HepG2 (cell line): ENCODE data around the gene FCHSD1. TPM values are rescaled to one million over a fixed set of nuclear protein-coding genes. Genes with fewer than 3 reads are reported as not detected.

Experiments
- ATAC-seq: fragments of 200-7000 bp; cut with Tn5 transposase; 3 replicates; pipeline ENCODE4 v1.9.1; 2020; ENCODE audit warnings: mild to moderate bottlenecking, moderate library complexity
- BruUV-seq: library from RNA; stranded (reverse); fragments of 400-500 nt; replicated peaks from 2 replicates; lab custom pipeline; 2021; lab: Mats Ljungman, UMichigan
- CTCF ChIA-PET: fragments of 300-600 bp; formaldehyde crosslinking; extraction: SDS; loops from one replicate; lab custom pipeline; 2021; ENCODE audit warnings: low total read pairs, inconsistent platforms, low intra/inter-chr PET ratio; lab: Yijun Ruan, JAX
- POLR2A ChIA-PET: fragments of 350-600 bp; sonication (Branson Sonifier 250); formaldehyde crosslinking; loops from one replicate; lab custom pipeline; 2020; ENCODE audit warnings: antibody characterized with exemption, inconsistent platforms; lab: Yijun Ruan, JAX
- DNase-seq: peaks from one replicate; pipeline ENCODE4 v3.0.0-alpha.2; 2015; ENCODE audit warnings: low spot score
- FAIRE-seq: peaks from 3 replicates; lab custom pipeline; 2011; peaks lifted over from hg19 to GRCh38; lab: Jason Lieb, UNC
- H2AFZ ChIP-seq: one replicate; pipeline ENCODE4 v1.6.1; 2011; ENCODE audit warnings: low read length, inconsistent platforms
- H3K27ac ChIP-seq: fragments of 300-600 bp; 3 replicates; pipeline ENCODE4 v1.8.0; 2011; ENCODE audit warnings: mixed run types, mild to moderate bottlenecking, mixed read lengths, low read length, inconsistent platforms; ENCODE audit not compliant: insufficient read depth; ENCODE audit errors: extremely low read length
- H3K27me3 ChIP-seq, 2 experiments: fragments of 200-600 bp in 1 of 2; 2 replicates in 1 of 2; 3 replicates in 1 of 2; pipeline versions ENCODE4 v1.6.0 to v1.8.0; 2011; ENCODE audit warnings: low read length in 2 of 2, mild to moderate bottlenecking in 2 of 2, moderate library complexity in 2 of 2, inconsistent platforms in 1 of 2; ENCODE audit not compliant: insufficient read depth in 2 of 2, control insufficient read depth in 1 of 2
- H3K36me3 ChIP-seq, 2 experiments: fragments of 200-600 bp in 1 of 2; replicated peaks in 1 of 2; 2 replicates in 1 of 2; 3 replicates in 1 of 2; pipeline versions ENCODE4 v1.5.1 to v1.8.0; 2011; ENCODE audit warnings: low read length in 2 of 2, inconsistent platforms in 1 of 2; ENCODE audit not compliant: insufficient read depth in 2 of 2, control insufficient read depth in 1 of 2
- H3K4me1 ChIP-seq: 2 replicates; pipeline ENCODE4 v1.5.1; 2012; ENCODE audit warnings: low read length, inconsistent platforms; ENCODE audit not compliant: insufficient read depth
- H3K4me2 ChIP-seq: 2 replicates; pipeline ENCODE4 v1.6.0; 2011; ENCODE audit warnings: low read depth, low read length, inconsistent platforms
- H3K4me3 ChIP-seq, 3 experiments: fragments of 200-600 bp in 1 of 3; sonication (generic), shearing (Covaris generic) in 1 of 3; replicated peaks in 1 of 3; 2 replicates each; pipeline ENCODE4 v1.5.1; 2011 to 2016; ENCODE audit warnings: low read length in 3 of 3, inconsistent platforms in 2 of 3, low read depth in 2 of 3, mild to moderate bottlenecking in 2 of 3, control low read depth in 1 of 3, mixed read lengths in 1 of 3; ENCODE audit not compliant: insufficient read depth in 1 of 3
- H3K79me2 ChIP-seq: one replicate; pipeline ENCODE4 v1.6.1; 2011; ENCODE audit warnings: low read length, inconsistent platforms; ENCODE audit not compliant: insufficient read depth
- H3K9ac ChIP-seq: 2 replicates; pipeline ENCODE4 v1.6.0; 2011; ENCODE audit warnings: mild to moderate bottlenecking, low read depth, low read length, inconsistent platforms; ENCODE audit not compliant: insufficient read depth
- H3K9me3 ChIP-seq: 2 replicates; pipeline ENCODE4 v1.5.1; 2012; ENCODE audit warnings: mild to moderate bottlenecking, low read length
- H4K20me1 ChIP-seq: 2 replicates; pipeline ENCODE4 v1.6.0; 2011; ENCODE audit warnings: inconsistent platforms, mild to moderate bottlenecking, low read length, moderate library complexity; ENCODE audit not compliant: insufficient read depth
- ATF4 ChIP-seq, 2 experiments: fragments of 450-650 bp in 1 of 2; sonication (generic) in 1 of 2; formaldehyde crosslinking; IDR thresholded peaks; 2 replicates each; pipeline versions ENCODE4 v1.5.0 to v1.8.0; 2020 to 2022; ENCODE audit warnings: mild to moderate bottlenecking in 1 of 2, missing genetic modification reagents in 1 of 2
- BRF2 ChIP-seq: sonication (generic); formaldehyde crosslinking; IDR thresholded peaks from 2 replicates; pipeline ENCODE4 v1.8.1; 2022; ENCODE audit warnings: mild to moderate bottlenecking, missing genetic modification reagents
- HMGA1 ChIP-seq: sonication (generic); formaldehyde crosslinking; conservative IDR thresholded peaks from 2 replicates; pipeline ENCODE4 v1.4.0; 2020; ENCODE audit warnings: missing genetic modification reagents
- MXD1 ChIP-seq: sonication (generic); formaldehyde crosslinking; IDR thresholded peaks from 2 replicates; pipeline ENCODE4 v1.4.0; 2020; ENCODE audit warnings: mild to moderate bottlenecking, missing genetic modification reagents
- NFAT5 ChIP-seq: sonication (generic); formaldehyde crosslinking; IDR thresholded peaks from 2 replicates; pipeline ENCODE4 v1.4.0; 2020; ENCODE audit warnings: missing genetic modification reagents
- RAD51 ChIP-seq: fragments of 450-650 bp; IDR thresholded peaks from 2 replicates; pipeline ENCODE4 v1.6.1; 2016; ENCODE audit warnings: borderline replicate concordance
- TCF7L2 ChIP-seq: IDR thresholded peaks from 2 replicates; pipeline ENCODE4 v1.6.1; 2011; ENCODE audit warnings: mild to moderate bottlenecking, low read depth, low read length, moderate library complexity
- TEAD3 ChIP-seq: optimal IDR thresholded peaks from 2 replicates; pipeline ENCODE3; 2016; ENCODE audit warnings: borderline replicate concordance
- ZNF292 ChIP-seq: sonication (generic); formaldehyde crosslinking; IDR thresholded peaks from 2 replicates; pipeline ENCODE4 v1.8.1; 2022; ENCODE audit warnings: mild to moderate bottlenecking, low read depth, missing genetic modification reagents, borderline replicate concordance
- ZNF337 ChIP-seq: sonication (generic); formaldehyde crosslinking; IDR thresholded peaks from 2 replicates; pipeline ENCODE4 v1.5.1; 2020; ENCODE audit warnings: missing genetic modification reagents, low read depth, mild to moderate bottlenecking, borderline replicate concordance
- WGBS: methylation state at CpG from one replicate; pipeline ENCODE4 v1.1.6; 2017; ENCODE audit warnings: low lambda C conversion rate; 5-methylcytosine and 5-hydroxymethylcytosine counted together
- in situ Hi-C: cut with HindIII; loops from 2 replicates; pipeline ENCODE4 v1.10.0; 2017; ENCODE audit warnings: low pct_unique_long_range_greater_than_20kb; ENCODE audit not compliant: extremely low pct_ligation_motif_present
- intact Hi-C: fragments of 100-400 bp; cut with micrococcal nuclease; formaldehyde crosslinking; loops from one replicate; pipeline ENCODE4 v1.10.0; 2022; ENCODE audit not compliant: unreplicated experiment
- polyA plus RNA-seq, 8 experiments: library from polyadenylated mRNA; depleted of rRNA in 3 of 8; stranded (reverse) in 7 of 8; unstranded in 1 of 8; fragments of >200 nt; fragmentation: Illumina TruSeq in 4 of 8; extraction: Trizol in 4 of 8; gene quantifications; 2 replicates each; pipeline versions ENCODE4 v1.2.1 to v1.2.3, GENCODE V29; 2011 to 2016; ENCODE audit warnings: low read depth in 4 of 8, missing spikeins in 1 of 8, mixed read lengths in 1 of 8; ENCODE audit not compliant: insufficient read depth in 1 of 8
- total RNA-seq, 5 experiments: library from RNA; depleted of rRNA; stranded (reverse); fragments of >200 nt; fragmentation: Illumina TruSeq; extraction: Trizol; gene quantifications; 2 replicates each; pipeline ENCODE4 v1.2.3, GENCODE V29; 2016; ENCODE audit warnings: low read depth in 1 of 5

Gene FCHSD1
- total and polyA plus RNA-seq, 2 of the 13 experiments (the other 11 are each of a cell fraction or from before 2014, with no cell fraction given): 5.5 to 15.4 TPM

- 26% methylated on average over 6 of the region's 6 CpGs for WGBS
- H3K4me1 ChIP-seq: peaks cover 20% of the 10 kb centered on the region
- H3K27ac ChIP-seq: no peak overlapping the region
- H3K9ac ChIP-seq: no peak overlapping the region
- intact Hi-C loops (no loop called here), in situ Hi-C loops (loop anchor here (25.0 kb wide), 1 partner anchor 457 kb away; no protein-coding TSS in a partner anchor)
- no peaks in the 10 kb centered on the region for H3K36me3 ChIP-seq
- DNase-seq (peak; percentile 7), ATAC-seq (peak; percentile 60), FAIRE-seq (no peak)
- no peaks in the 10 kb centered on the region for H4K20me1 ChIP-seq
- H3K9me3 ChIP-seq: no peaks in the 10 kb centered on the region
- POLR2A ChIA-PET: no interaction called here
- TF ChIP-seq HMGA1 (CRISPR knock-in tag) (no peak), RAD51 (no peak), MXD1 (no peak), ZNF337 (CRISPR knock-in tag) (no peak)
- H3K79me2 ChIP-seq: no peaks in the 10 kb centered on the region
- no peak overlapping the region for H3K4me3 ChIP-seq
- H3K27me3 ChIP-seq: peaks cover 0 to 22% of the 10 kb centered on the region in 2 experiments; a peak in 3 of 5 replicates
- H2AFZ ChIP-seq: no peak overlapping the region
- no TSS peak for BruUV-seq
- CTCF ChIA-PET: no interaction called here
- H3K4me2 ChIP-seq: peak overlapping the region; percentile 61
Measured at GRCh38 chr5:141680751-141681201, 29.6 kb upstream of the FCHSD1 start.

- WGBS: no CpG with 5 or more reads among the region's 16 CpGs
- no peaks in the 10 kb centered on the region for H4K20me1 ChIP-seq
- no peak overlapping the region for H3K27ac ChIP-seq
- H3K9me3 ChIP-seq: no peaks in the 10 kb centered on the region
- BruUV-seq: no TSS peak
- ChIA-PET POLR2A (no interaction called here), CTCF (no interaction called here)
- ATAC-seq (no peak), DNase-seq (no peak), FAIRE-seq (no peak)
- H3K4me3 ChIP-seq: no peak overlapping the region
- H3K36me3 ChIP-seq: no peaks in the 10 kb centered on the region
- H3K4me1 ChIP-seq: peaks cover 20% of the 10 kb centered on the region
- in situ Hi-C loops: loop anchor here (25.0 kb wide), 1 partner anchor 457 kb away; no protein-coding TSS in a partner anchor
- peaks cover 0 to 22% of the 10 kb centered on the region in 2 experiments; a peak in 3 of 5 replicates for H3K27me3 ChIP-seq
- H3K4me2 ChIP-seq: no peak overlapping the region
- no peak overlapping the region for H2AFZ ChIP-seq
- intact Hi-C loops: no loop called here
- H3K9ac ChIP-seq: no peak overlapping the region
- H3K79me2 ChIP-seq: no peaks in the 10 kb centered on the region
- no peak for TF ChIP-seq BRF2 (CRISPR knock-in tag)
- TF ChIP-seq ZNF292 (CRISPR knock-in tag): no peak
- TF ChIP-seq TEAD3 (CRISPR knock-in tag): no peak
- TF ChIP-seq RAD51: no peak
- no peak for TF ChIP-seq NFAT5 (CRISPR knock-in tag)
- no peak for TF ChIP-seq TCF7L2
- TF ChIP-seq ATF4 (CRISPR knock-in tag; IDR thresholded peaks at IDR 0.05): no peak
Measured at GRCh38 chr5:141680178-141680577, 29.0 kb upstream of the FCHSD1 start.
